ENCODE results near the gene TMEM132D.

The TMEM132D gene

DNA sequence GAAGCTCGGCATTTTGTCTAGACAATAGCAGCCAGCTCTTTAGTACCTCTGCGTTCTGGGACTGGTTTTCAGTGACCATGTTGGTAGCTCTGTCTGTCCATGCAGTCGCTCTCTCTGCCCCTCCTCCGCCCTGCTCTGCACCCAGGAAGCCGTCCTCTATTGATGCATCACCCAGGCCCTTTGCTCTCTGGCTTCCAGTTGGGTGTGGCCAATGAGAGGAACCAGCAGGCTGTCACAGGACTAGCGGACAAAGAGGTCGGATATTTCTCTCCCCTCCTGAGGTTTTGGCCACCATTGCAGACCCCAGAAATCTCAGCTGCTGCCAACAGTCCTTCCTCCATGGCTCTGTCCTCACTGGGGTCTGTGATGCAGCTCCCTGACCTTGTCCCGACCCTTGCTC lies 180.6 kb downstream of the TMEM132D start:
- no peak for DNase-seq (ENCODE audit: low read depth)

DNA sequence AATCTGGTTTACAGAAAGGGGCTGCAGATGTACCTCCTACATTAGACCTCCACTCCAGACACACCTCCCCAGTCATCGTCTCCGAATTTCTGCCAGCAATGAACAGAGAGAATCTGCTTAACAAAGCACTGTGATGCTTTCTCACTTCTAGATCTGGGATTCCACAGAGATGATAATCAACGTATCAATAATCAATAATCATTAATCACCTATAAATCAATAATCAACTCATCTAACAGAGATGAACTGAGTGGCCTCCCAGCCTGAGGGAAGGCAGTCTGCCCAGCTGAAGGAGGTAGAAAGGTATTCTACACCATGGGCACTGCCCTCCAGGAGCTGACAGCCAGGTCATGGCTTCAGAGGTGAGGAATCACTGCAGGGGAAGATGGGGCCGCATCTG lies 183.2 kb downstream of the TMEM132D start:
- DNase-seq (ENCODE audit: low read depth) = no peak

- no peak for DNase-seq (ENCODE audit: low read depth)
These were observed 184.4 kb downstream of the TMEM132D start for GRCh38 chr12:129719416-129719815.

GRCh38 chr12:129717438-129717837 lies 186.4 kb downstream of the TMEM132D start:
- DNase-seq (ENCODE audit: low read depth) = no peak

DNA sequence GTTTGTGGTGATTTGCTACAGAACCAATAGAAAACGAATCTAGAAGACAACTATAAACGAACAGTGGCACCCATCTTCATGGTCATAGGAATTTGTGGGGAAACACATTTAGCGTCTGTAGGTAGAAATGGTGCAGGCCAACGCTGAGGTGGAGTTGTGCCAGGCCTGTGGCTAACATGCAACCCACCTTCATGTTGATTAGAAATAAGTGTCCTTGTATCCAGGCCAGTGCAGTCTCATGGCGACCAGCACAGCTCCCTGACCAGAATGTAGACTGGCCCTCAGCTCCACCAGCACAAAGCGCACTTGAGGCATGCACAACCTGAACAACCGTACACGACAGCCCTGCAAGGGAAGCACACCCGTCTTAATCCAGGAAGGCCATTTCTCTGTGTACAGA lies 187.0 kb downstream of the TMEM132D start:
- DNase-seq (ENCODE audit: low read depth) = no peak

DNA sequence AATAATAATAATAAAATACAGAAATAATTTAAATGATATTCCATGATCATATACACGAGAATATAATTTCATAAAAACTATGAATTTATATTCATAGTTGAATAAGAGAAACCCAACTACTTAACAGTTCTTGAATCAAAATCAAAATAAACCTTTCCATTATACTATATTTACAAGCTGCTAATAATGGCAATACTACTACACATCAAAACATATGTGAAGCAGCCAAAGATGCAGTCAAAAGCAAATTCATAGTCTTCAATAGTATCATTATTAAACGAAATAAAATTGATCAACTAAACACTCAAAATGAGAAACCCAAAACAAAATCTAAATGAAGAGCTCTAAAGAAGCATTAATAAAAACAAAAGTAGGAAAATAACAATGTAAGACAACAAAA lies 197.1 kb downstream of the TMEM132D start:
- DNase-seq (ENCODE audit: low read depth) = no peak

- no peak for DNase-seq (ENCODE audit: low read depth)
These were observed 199.5 kb downstream of the TMEM132D start for GRCh38 chr12:129704232-129704830.

- no peak for DNase-seq (ENCODE audit: low read depth)
These were observed 202.2 kb downstream of the TMEM132D start for GRCh38 chr12:129701631-129702101.

GRCh38 chr12:129700036-129700435 lies 203.8 kb downstream of the TMEM132D start:
- no peak for DNase-seq (ENCODE audit: low read depth)

DNA sequence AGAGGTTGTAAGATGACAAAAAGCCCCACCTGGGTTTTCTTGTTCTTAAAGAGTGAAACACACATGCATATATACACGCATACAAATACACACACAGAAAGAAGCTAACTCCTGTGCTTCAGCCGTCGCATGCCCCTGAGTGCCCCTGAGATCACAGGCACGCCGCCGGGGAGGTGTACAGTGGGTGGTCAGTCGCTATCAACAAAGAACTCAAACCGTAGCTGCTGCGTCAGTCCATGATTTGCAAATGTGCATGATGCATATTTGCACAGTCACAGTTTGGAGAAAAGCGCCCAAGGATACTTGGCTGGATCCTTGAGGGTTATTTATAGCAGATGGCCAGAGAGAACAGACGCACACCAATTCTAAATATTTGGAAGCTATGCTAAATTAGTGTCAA lies 206.9 kb downstream of the TMEM132D start:
- no peak for DNase-seq (ENCODE audit: low read depth)

GRCh38 chr12:129696405-129696804 lies 207.4 kb downstream of the TMEM132D start:
- no peak for DNase-seq (ENCODE audit: low read depth)

GRCh38 chr12:129693731-129694130 lies 210.1 kb downstream of the TMEM132D start:
- no peak for DNase-seq (ENCODE audit: low read depth)

DNA sequence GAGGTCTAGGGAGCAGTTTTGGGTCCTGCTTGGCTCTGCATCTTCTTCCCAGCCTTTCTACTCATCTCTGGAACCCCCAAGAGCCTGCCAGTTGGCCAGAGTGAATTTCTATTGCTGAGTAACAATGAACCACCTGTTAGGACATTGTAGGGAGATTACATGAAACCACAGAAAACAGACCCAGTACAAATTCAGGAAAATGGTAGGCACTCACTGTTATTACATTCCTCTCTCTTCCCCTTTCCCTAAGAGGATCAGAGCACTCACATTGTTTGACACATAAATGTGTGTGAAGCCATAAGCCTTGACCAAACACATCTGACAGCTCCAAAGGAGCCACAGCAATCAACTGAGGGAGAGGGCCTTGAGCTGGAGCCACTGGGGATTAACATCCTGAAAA lies 216.1 kb downstream of the TMEM132D start:
- no peak for DNase-seq (ENCODE audit: low read depth)

DNA sequence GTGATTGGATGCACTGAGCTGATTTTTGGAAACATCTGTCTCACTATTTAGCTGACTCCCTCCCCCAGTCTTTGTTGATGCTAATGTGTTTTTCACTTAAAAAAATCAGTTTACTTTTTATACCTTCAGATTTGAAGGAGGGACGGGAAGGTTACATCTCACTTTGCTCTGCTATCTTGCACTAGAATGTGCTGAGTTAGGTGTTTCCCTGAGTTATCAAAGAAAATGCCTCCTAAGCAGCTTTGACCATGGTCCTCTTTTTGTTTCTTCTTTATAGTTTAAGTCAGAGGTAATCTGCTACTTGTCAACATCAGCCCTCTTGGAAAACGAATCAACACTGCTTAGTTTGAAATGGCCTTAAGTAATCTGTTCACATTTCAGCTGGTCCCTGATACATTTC lies 222.0 kb downstream of the TMEM132D start:
- DNase-seq (ENCODE audit: low read depth) = no peak

DNA sequence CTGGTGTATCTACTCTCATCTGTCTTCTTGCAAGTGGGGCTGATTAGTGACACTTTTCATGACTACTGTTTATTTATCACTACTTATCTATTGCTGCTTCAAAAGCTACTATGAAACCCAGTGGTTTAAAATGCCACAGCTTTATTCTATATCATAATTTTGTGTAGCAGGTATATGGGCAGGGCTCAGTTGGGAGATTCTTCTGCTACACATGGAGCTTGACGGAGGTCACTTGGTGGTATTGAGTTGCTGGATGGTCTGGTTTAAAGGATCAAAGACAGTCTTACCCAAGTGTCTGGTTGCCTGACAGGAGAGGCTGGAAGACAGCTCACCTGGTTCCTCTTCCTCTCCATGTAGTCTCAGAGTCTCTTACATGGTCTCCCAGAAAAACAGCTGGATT lies 222.7 kb downstream of the TMEM132D start:
- DNase-seq (ENCODE audit: low read depth) = no peak

DNA sequence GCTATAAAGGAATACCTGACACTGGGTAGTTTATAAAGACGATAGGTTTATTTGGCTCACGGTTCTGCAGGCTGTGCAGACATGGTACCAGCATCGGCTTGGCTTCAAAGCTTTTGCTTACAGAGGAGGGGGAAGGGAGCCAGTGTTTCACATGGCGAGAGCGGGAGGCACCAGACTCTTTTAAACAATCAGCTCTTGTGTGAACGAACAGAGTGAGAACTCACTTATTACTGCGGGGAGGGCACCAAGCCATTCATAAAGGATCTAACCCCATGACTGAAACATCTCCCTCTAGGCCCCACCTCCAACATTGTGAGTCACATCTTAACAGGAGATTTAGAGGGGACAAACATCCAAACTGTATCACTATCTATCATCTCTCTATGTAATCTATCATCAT lies 227.4 kb downstream of the TMEM132D start:
- no peak for DNase-seq (ENCODE audit: low read depth)

DNA sequence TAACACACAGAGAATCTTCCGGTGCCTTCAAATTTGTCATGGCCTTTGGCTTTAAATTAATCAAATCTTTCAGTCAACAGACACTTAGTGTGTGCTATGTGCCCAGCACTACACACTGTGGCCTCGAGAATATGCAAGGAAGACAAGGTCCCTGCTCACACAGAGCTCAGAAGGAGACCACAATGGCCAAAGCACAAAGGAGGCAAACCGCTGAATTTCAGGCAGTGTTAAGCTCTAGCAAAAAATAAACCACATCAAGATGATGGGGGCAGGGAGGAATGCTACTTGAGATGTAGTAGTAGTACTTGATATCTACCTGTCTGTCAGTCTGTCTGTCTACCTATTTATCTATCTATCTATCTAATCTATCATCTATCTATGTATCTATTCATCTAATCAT lies 227.9 kb downstream of the TMEM132D start:
- DNase-seq (ENCODE audit: low read depth) = no peak

DNA sequence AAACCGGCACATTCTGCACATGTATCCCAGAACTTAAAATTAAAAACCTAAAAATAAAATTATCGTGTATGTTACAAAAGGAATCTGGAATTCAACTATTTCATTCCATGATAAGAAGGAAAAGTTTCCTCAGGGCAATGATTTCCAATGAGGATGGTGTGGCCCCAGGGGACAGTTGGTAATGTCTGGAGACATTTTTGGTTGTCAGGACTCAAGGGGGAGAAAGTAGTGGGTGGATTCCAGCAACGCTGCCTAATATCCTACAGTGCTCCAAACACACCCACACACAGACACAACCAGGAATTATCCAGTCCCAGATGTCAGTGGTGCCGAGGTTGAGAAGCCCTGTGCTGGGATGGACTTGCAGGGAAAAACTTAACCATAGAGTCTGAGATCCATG lies 228.3 kb downstream of the TMEM132D start:
- DNase-seq (ENCODE audit: low read depth) = no peak

DNA sequence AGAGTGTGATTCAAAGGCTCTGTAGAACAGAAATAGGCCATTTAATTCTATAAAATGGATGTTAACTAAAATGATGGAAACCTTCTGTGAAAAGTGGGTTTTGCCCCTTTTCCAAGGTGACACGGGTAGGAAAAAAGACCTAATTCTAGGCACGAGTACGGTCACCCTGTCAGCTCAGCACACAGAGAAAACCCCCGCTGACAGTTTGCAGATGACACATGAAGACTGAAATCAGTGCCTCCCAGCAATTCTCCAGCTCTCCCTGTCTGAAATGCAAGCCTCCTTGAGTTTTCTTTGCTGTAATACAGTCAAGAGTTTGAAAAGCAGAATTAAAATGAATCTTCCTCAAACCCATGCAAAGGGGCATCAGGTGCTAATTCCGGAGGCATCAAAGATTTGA lies 230.0 kb downstream of the TMEM132D start:
- no peak for DNase-seq (ENCODE audit: low read depth)

DNA sequence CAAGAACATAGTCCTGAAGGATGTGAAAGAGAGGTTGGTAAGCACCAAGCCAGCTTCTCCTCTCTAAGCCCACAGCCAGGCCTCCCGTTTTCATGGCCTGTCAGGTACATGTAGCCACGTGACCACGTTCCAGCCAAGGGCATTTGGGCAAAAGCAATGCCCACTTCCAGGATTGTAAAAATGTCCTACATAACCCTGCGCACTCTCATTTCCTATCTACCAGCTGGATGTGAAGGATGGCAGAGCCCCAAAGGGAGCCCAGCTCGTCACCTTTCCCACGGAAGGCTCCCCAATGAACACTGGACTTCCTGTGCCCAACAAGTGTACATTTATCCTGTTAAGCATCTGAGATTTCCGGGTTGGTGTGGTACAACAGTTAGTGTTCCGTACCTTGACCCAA lies 231.7 kb downstream of the TMEM132D start:
- no peak for DNase-seq (ENCODE audit: low read depth)

DNA sequence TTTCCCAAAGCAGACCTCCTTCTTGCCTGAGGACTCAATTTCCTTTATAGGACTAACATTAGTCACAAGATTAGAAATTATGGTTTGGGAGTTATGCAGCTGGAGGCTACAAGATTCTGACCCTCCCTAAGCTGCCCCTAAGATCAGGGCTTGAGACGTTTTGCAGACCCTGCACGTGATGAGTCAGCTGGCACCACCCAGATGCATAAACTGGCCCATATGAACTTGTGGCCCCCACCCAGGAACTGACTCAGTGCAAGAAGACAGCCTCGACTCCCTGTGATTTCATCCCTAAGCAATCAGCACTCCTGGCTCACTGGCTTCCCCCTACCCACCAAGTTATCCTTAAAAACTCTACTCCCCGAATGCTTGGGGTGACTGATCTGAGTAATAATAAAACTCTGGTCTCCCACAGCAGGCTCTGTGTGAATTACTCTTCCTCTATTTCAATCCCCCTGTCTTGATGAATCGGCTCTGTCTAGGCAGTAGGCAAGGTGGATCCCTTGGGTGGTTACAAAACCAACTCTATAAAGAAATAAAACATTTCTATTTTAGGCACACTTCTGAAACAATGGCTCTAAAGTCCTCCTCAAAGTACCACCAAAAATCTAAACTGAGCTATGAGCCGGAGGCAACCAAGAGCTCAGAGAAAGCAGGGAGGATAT lies 233.4 kb downstream of the TMEM132D start:
- no peak for DNase-seq (ENCODE audit: low read depth)

- DNase-seq (ENCODE audit: low read depth) = no peak
These were observed 238.4 kb downstream of the TMEM132D start for GRCh38 chr12:129665414-129665813.

DNA sequence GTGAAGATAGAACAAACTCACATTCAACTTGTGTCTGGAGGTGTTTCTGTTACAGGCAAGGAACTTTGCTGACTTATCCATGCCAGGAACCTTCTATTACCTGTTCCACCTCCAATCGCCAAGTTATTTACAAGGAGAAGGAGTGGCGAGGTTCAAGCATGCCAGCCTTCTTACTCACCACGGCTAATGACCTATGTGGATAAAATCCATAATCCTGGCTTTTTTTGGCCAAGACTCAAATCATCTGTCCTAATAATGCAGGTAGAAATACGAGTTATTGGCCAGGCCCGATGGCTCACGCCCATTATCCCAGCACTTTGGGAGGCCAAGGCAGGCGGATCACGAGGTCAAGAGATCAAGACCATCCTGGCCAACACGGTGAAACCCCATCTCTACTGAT lies 241.6 kb downstream of the TMEM132D start:
- no peak for DNase-seq (ENCODE audit: low read depth)

GRCh38 chr12:129660946-129661345 lies 242.9 kb downstream of the TMEM132D start:
- DNase-seq (ENCODE audit: low read depth) = no peak

All from activated T-cell treated with anti-CD3 and anti-CD28 coated beads for 48 hours (primary cell).